ENCODE results near the gene NRP2. TPM values are rescaled to one million over a fixed set of nuclear protein-coding genes. Genes with fewer than 3 reads are reported as not detected.

NRP2 gene
- total RNA-seq (under 1 TPM; 0.91 to 0.94 TPM), polyA plus RNA-seq (not detected)

GRCh38 chr2:205682239-205682970 lies at the start of gene NRP2:
TSS of gene NRP2 (plus strand) at chr2:205682501. CDS start at chr2:205683291, 790 bp downstream.
- no peaks in the 10 kb centered on the region for H3K9me3 ChIP-seq (ENCODE audit: low read length)
- no peak within 1 kb of the TSS for H3K27ac ChIP-seq (ENCODE audit: low read depth, low read length)
- no peak within 1 kb of the TSS for H3K4me3 ChIP-seq (ENCODE audit: low read length)
- Mint-ChIP-seq H3K36me3 (no peaks in the 10 kb centered on the region), H3K4me3 (peak within 1 kb of the TSS in 5 of 7 donors; percentile 28 to 50 (median 41)), H3K27me3 (peaks cover 39 to 72% of the 10 kb centered on the region in 2 donors), H3K4me1 (peaks cover 8 to 25% (median 18%) of the 10 kb centered on the region in 3 donors), H3K27ac (peak within 1 kb of the TSS in 1 of 8 donors; percentile 10), H3K9me3 (no peaks in the 10 kb centered on the region)
- CTCF ChIA-PET, result no interaction called here
- H3K27me3 ChIP-seq (ENCODE audit: insufficient read depth, low read length, poor library complexity, severe bottlenecking), result peaks cover 30% of the 10 kb centered on the region
- DNase-seq, result peak in 1 of 5 donors; percentile 32
- no peaks in the 10 kb centered on the region for H3K36me3 ChIP-seq (ENCODE audit: insufficient read depth, low read length)
- POLR2A ChIA-PET, result no interaction called here
- no peaks in the 10 kb centered on the region for H3K4me1 ChIP-seq (ENCODE audit: insufficient read depth, low read length)

- Histone ChIP-seq H3K27ac (ENCODE audit: low read depth, low read length) (no peak overlapping the region), H3K27me3 (ENCODE audit: insufficient read depth, low read length, poor library complexity, severe bottlenecking) (no peaks in the 10 kb centered on the region), H3K9me3 (ENCODE audit: low read length) (no peaks in the 10 kb centered on the region), H3K4me3 (ENCODE audit: low read length) (no peak overlapping the region), H3K4me1 (ENCODE audit: insufficient read depth, low read length) (no peaks in the 10 kb centered on the region), H3K36me3 (ENCODE audit: insufficient read depth, low read length) (no peaks in the 10 kb centered on the region)
- no peaks in the 10 kb centered on the region for H3K9me3 Mint-ChIP-seq
- H3K4me3 Mint-ChIP-seq, result no peak overlapping the region
- CTCF ChIA-PET, result interaction anchor here (1.4 kb wide), 1 partner anchor 45 kb away, joined by 3 read pairs; no protein-coding TSS in a partner anchor
- no peaks in the 10 kb centered on the region for H3K27me3 Mint-ChIP-seq
- POLR2A ChIA-PET, result no interaction called here
- no peak overlapping the region for H3K27ac Mint-ChIP-seq
- no peak for DNase-seq
- H3K4me1 Mint-ChIP-seq, result no peaks in the 10 kb centered on the region
- H3K36me3 Mint-ChIP-seq, result no peaks in the 10 kb centered on the region
Measured at GRCh38 chr2:205633994-205634393, 48.3 kb upstream of the NRP2 start.

- ChIA-PET POLR2A (no interaction called here), CTCF (interaction anchor here (0.9 kb wide), 1 partner anchor 10 kb away, joined by 3 read pairs; no protein-coding TSS in a partner anchor)
- Mint-ChIP-seq H3K9me3 (peaks cover 0 to 4% (median 0%) of the 10 kb centered on the region in 5 donors), H3K27ac (peak overlapping the region in 1 of 8 donors; percentile 21), H3K27me3 (no peaks in the 10 kb centered on the region), H3K36me3 (no peaks in the 10 kb centered on the region), H3K4me1 (no peaks in the 10 kb centered on the region), H3K4me3 (no peak overlapping the region)
- Histone ChIP-seq H3K27me3 (ENCODE audit: insufficient read depth, low read length, poor library complexity, severe bottlenecking) (no peaks in the 10 kb centered on the region), H3K4me3 (ENCODE audit: low read length) (no peak overlapping the region), H3K4me1 (ENCODE audit: insufficient read depth, low read length) (no peaks in the 10 kb centered on the region), H3K27ac (ENCODE audit: low read depth, low read length) (no peak overlapping the region), H3K36me3 (ENCODE audit: insufficient read depth, low read length) (no peaks in the 10 kb centered on the region), H3K9me3 (ENCODE audit: low read length) (no peaks in the 10 kb centered on the region)
- DNase-seq, result no peak
Measured at GRCh38 chr2:205636549-205637319, 45.6 kb upstream of the NRP2 start.

GRCh38 chr2:205637320-205637602 lies 45.0 kb upstream of the NRP2 start:
- H3K4me3 Mint-ChIP-seq, result no peak overlapping the region
- H3K27ac ChIP-seq (ENCODE audit: low read depth, low read length), result no peak overlapping the region
- ChIA-PET POLR2A (no interaction called here), CTCF (no interaction called here)
- H3K27ac Mint-ChIP-seq, result no peak overlapping the region
- H3K4me1 ChIP-seq (ENCODE audit: insufficient read depth, low read length), result no peaks in the 10 kb centered on the region
- DNase-seq, result no peak
- no peaks in the 10 kb centered on the region for H3K9me3 ChIP-seq (ENCODE audit: low read length)
- H3K4me1 Mint-ChIP-seq, result no peaks in the 10 kb centered on the region
- H3K36me3 ChIP-seq (ENCODE audit: insufficient read depth, low read length), result no peaks in the 10 kb centered on the region
- H3K4me3 ChIP-seq (ENCODE audit: low read length), result no peak overlapping the region
- peaks cover 0 to 4% (median 0%) of the 10 kb centered on the region in 5 donors for H3K9me3 Mint-ChIP-seq
- no peaks in the 10 kb centered on the region for H3K27me3 ChIP-seq (ENCODE audit: insufficient read depth, low read length, poor library complexity, severe bottlenecking)
- no peaks in the 10 kb centered on the region for H3K27me3 Mint-ChIP-seq
- H3K36me3 Mint-ChIP-seq, result no peaks in the 10 kb centered on the region

GRCh38 chr2:205637779-205638503 lies 44.4 kb upstream of the NRP2 start:
- ChIA-PET CTCF (no interaction called here), POLR2A (no interaction called here)
- Mint-ChIP-seq H3K27me3 (peaks cover 0 to 6% of the 10 kb centered on the region in 2 donors), H3K9me3 (peaks cover 0 to 4% (median 0%) of the 10 kb centered on the region in 5 donors), H3K4me3 (no peak overlapping the region), H3K36me3 (no peaks in the 10 kb centered on the region), H3K27ac (no peak overlapping the region), H3K4me1 (no peaks in the 10 kb centered on the region)
- H3K27ac ChIP-seq (ENCODE audit: low read depth, low read length), result no peak overlapping the region
- no peaks in the 10 kb centered on the region for H3K36me3 ChIP-seq (ENCODE audit: insufficient read depth, low read length)
- no peak overlapping the region for H3K4me3 ChIP-seq (ENCODE audit: low read length)
- DNase-seq, result no peak
- H3K9me3 ChIP-seq (ENCODE audit: low read length), result no peaks in the 10 kb centered on the region
- H3K27me3 ChIP-seq (ENCODE audit: insufficient read depth, low read length, poor library complexity, severe bottlenecking), result no peaks in the 10 kb centered on the region
- no peaks in the 10 kb centered on the region for H3K4me1 ChIP-seq (ENCODE audit: insufficient read depth, low read length)

GRCh38 chr2:205640716-205641115 lies 41.6 kb upstream of the NRP2 start:
- H3K4me1 Mint-ChIP-seq, result no peaks in the 10 kb centered on the region
- Histone ChIP-seq H3K27ac (ENCODE audit: low read depth, low read length) (no peak overlapping the region), H3K4me3 (ENCODE audit: low read length) (no peak overlapping the region), H3K27me3 (ENCODE audit: insufficient read depth, low read length, poor library complexity, severe bottlenecking) (no peaks in the 10 kb centered on the region), H3K9me3 (ENCODE audit: low read length) (no peaks in the 10 kb centered on the region), H3K4me1 (ENCODE audit: insufficient read depth, low read length) (no peaks in the 10 kb centered on the region), H3K36me3 (ENCODE audit: insufficient read depth, low read length) (no peaks in the 10 kb centered on the region)
- H3K36me3 Mint-ChIP-seq, result no peaks in the 10 kb centered on the region
- H3K27me3 Mint-ChIP-seq, result peaks cover 4 to 20% of the 10 kb centered on the region in 2 donors
- H3K4me3 Mint-ChIP-seq, result no peak overlapping the region
- ChIA-PET POLR2A (no interaction called here), CTCF (no interaction called here)
- H3K9me3 Mint-ChIP-seq, result peaks cover 0 to 4% (median 0%) of the 10 kb centered on the region in 5 donors
- DNase-seq, result no peak
- no peak overlapping the region for H3K27ac Mint-ChIP-seq

- Mint-ChIP-seq H3K27ac (peak overlapping the region in 1 of 8 donors; percentile 31), H3K27me3 (peaks cover 4 to 20% of the 10 kb centered on the region in 2 donors), H3K4me1 (no peaks in the 10 kb centered on the region), H3K36me3 (no peaks in the 10 kb centered on the region), H3K9me3 (peaks cover 0 to 4% (median 0%) of the 10 kb centered on the region in 5 donors), H3K4me3 (no peak overlapping the region)
- H3K4me1 ChIP-seq (ENCODE audit: insufficient read depth, low read length), result no peaks in the 10 kb centered on the region
- DNase-seq, result no peak
- no peaks in the 10 kb centered on the region for H3K27me3 ChIP-seq (ENCODE audit: insufficient read depth, low read length, poor library complexity, severe bottlenecking)
- no peak overlapping the region for H3K27ac ChIP-seq (ENCODE audit: low read depth, low read length)
- H3K9me3 ChIP-seq (ENCODE audit: low read length), result no peaks in the 10 kb centered on the region
- ChIA-PET POLR2A (no interaction called here), CTCF (no interaction called here)
- H3K4me3 ChIP-seq (ENCODE audit: low read length), result no peak overlapping the region
- no peaks in the 10 kb centered on the region for H3K36me3 ChIP-seq (ENCODE audit: insufficient read depth, low read length)
Measured at GRCh38 chr2:205642599-205643356, 39.5 kb upstream of the NRP2 start.
